ENCODE measurements around the gene MED22. TPM values are rescaled to one million over a fixed set of nuclear protein-coding genes. Genes with fewer than 3 reads are reported as not detected.
"Not testable (repeated sequence)": the region's sequence is repeated elsewhere in the genome, so short reads cannot be mapped to it uniquely, and the experiment has no call there.

MED22 gene
- total RNA-seq, 5 donors from 2014 or later (not counting 1 experiment from before 2014, with no cell fraction given), result 25.9 to 44.8 (median 40.7) TPM

DNA sequence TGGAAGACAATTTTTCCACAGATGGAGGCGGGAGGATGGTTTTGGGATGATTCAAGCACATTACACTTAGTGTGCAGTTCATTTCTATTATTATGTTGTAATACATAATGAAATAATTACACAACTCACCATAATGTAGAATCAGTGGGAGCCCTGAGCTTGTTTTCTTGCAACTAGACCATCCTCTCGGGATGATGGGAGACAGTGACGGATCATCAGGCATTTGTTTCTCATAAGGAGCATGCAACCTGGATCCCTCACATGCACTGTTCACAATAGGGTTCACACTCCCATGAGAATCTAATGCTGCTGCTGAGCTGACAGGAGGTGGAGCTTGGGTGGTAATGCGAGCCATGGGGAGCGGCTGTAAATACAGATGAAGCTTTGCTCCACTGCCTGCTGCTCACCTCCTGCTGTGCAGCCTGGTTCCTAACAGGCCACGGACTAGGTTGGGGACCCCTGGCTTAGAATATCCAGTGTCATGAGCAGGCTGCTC is 29.8 kb upstream of the MED22 start:
- Histone ChIP-seq H3K36me3 (ENCODE audit: control insufficient read depth in 2 of 2, extremely low read depth in 1 of 2, insufficient read depth in 1 of 2, low read length in 1 of 2) (peaks cover 0 to 6% of the 10 kb centered on the region in 2 donors), H3K27me3 (replicated peaks in 1 of 2; ENCODE audit: control insufficient read depth in 2 of 2, extremely low read depth in 1 of 2, insufficient read depth in 2 of 2, low read length in 1 of 2) (no peaks in the 10 kb centered on the region), H3K4me1 (ENCODE audit: control insufficient read depth in 1 of 2, extremely low read depth in 1 of 2, insufficient read depth in 2 of 2, low read length in 2 of 2) (peaks cover 13 to 35% of the 10 kb centered on the region in 2 experiments), H3K27ac (ENCODE audit: low read length) (no peak overlapping the region), H3K4me3 (ENCODE audit: control insufficient read depth in 1 of 2, extremely low read depth in 1 of 2, low read length in 1 of 2) (no peak overlapping the region), H3K9me3 (no peaks in the 10 kb centered on the region)
- no peaks in the 10 kb centered on the region for H3K9me3 Mint-ChIP-seq
- no peak overlapping the region for H3K4me3 Mint-ChIP-seq
- POLR2A ChIA-PET, result no interaction called here
- H3K27me3 Mint-ChIP-seq, result no peaks in the 10 kb centered on the region
- peaks cover 4% of the 10 kb centered on the region for H3K36me3 Mint-ChIP-seq
- no peak for DNase-seq
- ATAC-seq (replicated peaks in 1 of 4), result no peak
- WGBS (ENCODE audit: insufficient coverage), result 88% methylated on average over 3 of the region's 6 CpGs
- H3K4me1 Mint-ChIP-seq, result peaks cover 20 to 22% (median 20%) of the 10 kb centered on the region in 3 donors
- no peak overlapping the region for H3K27ac Mint-ChIP-seq
- CTCF ChIA-PET, result no interaction called here

DNA sequence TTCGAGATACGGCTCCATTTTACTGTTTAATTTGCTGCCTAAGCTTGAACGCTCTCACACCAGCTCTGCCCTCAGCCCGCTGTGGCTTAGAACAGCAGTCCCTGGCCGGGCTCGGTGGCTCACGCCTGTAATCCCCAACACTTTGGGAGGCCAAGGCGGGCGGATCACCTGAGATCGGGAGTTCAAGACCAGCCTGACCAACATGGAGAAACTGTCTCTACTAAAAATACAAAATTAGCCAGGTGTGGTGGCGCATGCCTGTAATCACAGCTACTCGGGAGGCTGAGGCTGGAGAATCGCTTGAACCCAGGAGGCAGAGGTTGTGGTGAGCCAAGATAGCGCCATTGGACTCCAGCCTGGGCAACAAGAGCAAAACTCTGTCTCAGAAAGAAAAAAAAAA is 29.3 kb upstream of the MED22 start:
- H3K27ac Mint-ChIP-seq; H3K36me3 Mint-ChIP-seq; H3K27me3 ChIP-seq (replicated peaks in 1 of 2; ENCODE audit: control insufficient read depth in 2 of 2, extremely low read depth in 1 of 2, insufficient read depth in 2 of 2, low read length in 1 of 2); H3K9me3 Mint-ChIP-seq; H3K27me3 Mint-ChIP-seq; CTCF ChIA-PET; DNase-seq; H3K4me3 ChIP-seq (ENCODE audit: control insufficient read depth in 1 of 2, extremely low read depth in 1 of 2, low read length in 1 of 2); ATAC-seq (replicated peaks in 1 of 4); H3K9me3 ChIP-seq; H3K36me3 ChIP-seq (ENCODE audit: control insufficient read depth in 2 of 2, extremely low read depth in 1 of 2, insufficient read depth in 1 of 2, low read length in 1 of 2); H3K27ac ChIP-seq (ENCODE audit: low read length); POLR2A ChIA-PET: not testable (repeated sequence)
- WGBS (ENCODE audit: insufficient coverage), result 97% methylated on average over 11 of the region's 14 CpGs
- Mint-ChIP-seq H3K4me1 (peaks cover 24 to 27% (median 25%) of the 10 kb centered on the region in 3 donors), H3K4me3 (peak overlapping the region; percentile 68 to 72 (median 69))
- H3K4me1 ChIP-seq (ENCODE audit: control insufficient read depth in 1 of 2, extremely low read depth in 1 of 2, insufficient read depth in 2 of 2, low read length in 2 of 2), result peaks cover 18 to 39% of the 10 kb centered on the region in 2 experiments

DNA sequence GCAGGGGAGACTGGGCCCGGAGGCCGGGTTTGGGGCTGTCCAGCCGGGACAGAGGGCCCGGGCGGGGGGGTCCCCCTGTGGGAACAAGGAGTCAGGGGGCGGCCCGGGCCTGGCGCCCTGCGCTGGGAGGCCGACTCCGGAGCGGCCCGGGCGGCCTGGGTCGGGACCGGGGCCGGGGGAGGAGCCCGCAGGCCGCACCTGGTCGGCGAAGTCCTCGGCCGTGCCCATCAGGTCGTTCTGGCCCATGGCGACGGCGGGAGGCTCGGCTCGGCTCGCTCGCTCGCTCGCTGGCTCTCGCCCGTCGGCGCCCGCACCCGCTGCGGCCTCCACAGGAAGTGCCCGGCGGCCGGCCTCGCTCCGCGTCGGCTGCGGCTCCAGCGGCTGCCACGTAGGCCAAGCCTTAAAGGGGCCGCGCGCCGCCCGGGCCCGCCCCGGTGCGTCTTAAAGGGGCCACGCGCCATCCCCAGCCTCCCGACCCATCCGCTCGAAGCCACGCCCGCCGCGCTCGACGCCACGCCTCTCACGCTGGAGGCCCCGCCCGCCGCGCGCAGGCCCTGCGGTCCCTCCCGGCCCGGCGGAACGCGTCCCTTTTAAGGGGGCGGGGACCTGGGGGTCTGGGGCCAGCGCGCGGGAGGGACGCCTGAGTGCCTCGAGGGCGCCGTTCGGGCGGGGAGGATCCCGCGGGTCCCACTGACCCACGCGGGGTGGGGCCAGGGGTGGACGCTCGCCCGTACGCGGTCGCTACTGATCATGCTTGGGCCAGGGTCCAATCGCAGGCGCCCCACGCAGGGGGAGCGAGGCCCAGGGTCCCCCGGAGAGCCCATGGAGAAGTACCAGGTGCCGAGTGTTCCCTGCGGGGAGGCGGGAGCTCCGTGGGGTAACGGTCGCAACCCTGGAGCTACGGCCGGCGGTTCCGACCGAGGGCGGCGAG is 28.1 kb upstream of the MED22 start, which contains the start of the genes STKLD1 and SURF4:
Gene STKLD1 (plus strand): TSS at position 643 of the 931 bp plus-strand sequence. CDS start 108 bp downstream, at position 751.
Gene SURF4 (minus strand): TSS at position 337 of the 931 bp plus-strand sequence. CDS start 91 bp downstream, at position 246.
- CTCF ChIA-PET, result no interaction called here
- H3K27me3 Mint-ChIP-seq, result no peaks in the 10 kb centered on the region
- Histone ChIP-seq H3K4me3 (ENCODE audit: control insufficient read depth in 1 of 2, extremely low read depth in 1 of 2, low read length in 1 of 2) (peak within 1 kb of the TSS; percentile 76 to 83), H3K36me3 (ENCODE audit: control insufficient read depth in 2 of 2, extremely low read depth in 1 of 2, insufficient read depth in 1 of 2, low read length in 1 of 2) (peaks cover 0 to 9% of the 10 kb centered on the region in 2 donors), H3K9me3 (no peaks in the 10 kb centered on the region), H3K4me1 (ENCODE audit: control insufficient read depth in 1 of 2, extremely low read depth in 1 of 2, insufficient read depth in 2 of 2, low read length in 2 of 2) (peaks cover 30 to 52% of the 10 kb centered on the region in 2 experiments), H3K27ac (ENCODE audit: low read length) (peak within 1 kb of the TSS; percentile 77), H3K27me3 (replicated peaks in 1 of 2; ENCODE audit: control insufficient read depth in 2 of 2, extremely low read depth in 1 of 2, insufficient read depth in 2 of 2, low read length in 1 of 2) (no peaks in the 10 kb centered on the region)
- DNase-seq (peak; percentile 81 to 97 (median 89)), ATAC-seq (replicated peaks in 1 of 4) (peak; percentile 86 to 90 (median 88))
- peaks cover 37 to 40% (median 38%) of the 10 kb centered on the region in 3 donors for H3K4me1 Mint-ChIP-seq
- H3K9me3 Mint-ChIP-seq, result no peaks in the 10 kb centered on the region
- under 1% methylated on average over 120 of the region's 120 CpGs for WGBS (ENCODE audit: insufficient coverage)
- peak within 1 kb of the TSS; percentile 91 to 97 (median 92) for H3K4me3 Mint-ChIP-seq
- peak within 1 kb of the TSS; percentile 93 to 97 for H3K27ac Mint-ChIP-seq
- H3K36me3 Mint-ChIP-seq, result peaks cover 4% of the 10 kb centered on the region
- POLR2A ChIA-PET, result no interaction called here

DNA sequence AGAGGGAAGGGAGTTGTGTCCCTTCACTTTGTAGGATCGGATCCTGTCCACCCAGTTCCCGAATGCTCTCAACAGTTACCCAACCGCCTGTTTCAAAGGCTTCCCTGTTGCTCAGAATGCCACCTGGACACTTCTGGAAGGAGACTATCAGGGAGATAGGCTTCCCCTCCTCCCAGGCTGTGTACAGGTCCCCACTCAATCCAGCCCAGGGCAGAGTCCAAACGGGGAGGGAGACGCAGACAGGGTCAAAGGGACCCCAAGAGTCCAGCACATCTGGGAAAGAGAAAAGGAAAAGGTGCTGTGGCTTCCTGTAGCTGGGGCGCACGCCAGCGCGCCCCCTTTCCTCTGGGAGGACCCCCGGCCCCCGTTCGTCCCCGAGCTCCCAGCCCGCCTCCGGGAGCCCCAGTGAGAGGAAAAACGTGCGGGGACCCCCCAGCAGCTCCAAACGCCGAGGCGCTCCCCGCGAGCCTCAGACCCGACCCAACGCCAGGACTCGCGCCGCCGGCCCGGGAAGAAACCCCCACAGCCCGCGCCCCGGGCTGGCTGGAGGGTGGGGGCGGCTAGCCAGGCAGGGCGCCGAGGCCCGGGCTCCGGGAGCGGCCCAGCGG is 27.3 kb upstream of the MED22 start:
- no peaks in the 10 kb centered on the region for H3K27me3 ChIP-seq (replicated peaks in 1 of 2; ENCODE audit: control insufficient read depth in 2 of 2, extremely low read depth in 1 of 2, insufficient read depth in 2 of 2, low read length in 1 of 2)
- Mint-ChIP-seq H3K4me1 (peaks cover 45 to 48% (median 45%) of the 10 kb centered on the region in 3 donors), H3K4me3 (peak overlapping the region; percentile 91 to 97 (median 92)), H3K9me3 (no peaks in the 10 kb centered on the region), H3K27ac (peak overlapping the region; percentile 93 to 97), H3K27me3 (no peaks in the 10 kb centered on the region), H3K36me3 (peaks cover 5% of the 10 kb centered on the region)
- under 1% methylated on average over 36 of the region's 39 CpGs for WGBS (ENCODE audit: insufficient coverage)
- H3K36me3 ChIP-seq (ENCODE audit: control insufficient read depth in 2 of 2, extremely low read depth in 1 of 2, insufficient read depth in 1 of 2, low read length in 1 of 2), result peaks cover 0 to 9% of the 10 kb centered on the region in 2 donors
- peak overlapping the region; percentile 77 for H3K27ac ChIP-seq (ENCODE audit: low read length)
- H3K4me3 ChIP-seq (ENCODE audit: control insufficient read depth in 1 of 2, extremely low read depth in 1 of 2, low read length in 1 of 2), result peak overlapping the region; percentile 76 to 83
- DNase-seq, result peak in 1 of 35 experiments; percentile 16
- ChIA-PET CTCF (interaction anchor here in 1 of 2 donors (0.9 to 1.5 kb wide), 2 partner anchors 24 to 27 kb away, joined by 4 to 7 read pairs; partner anchors contain the start of genes MED22 and RPL7A), POLR2A (no interaction called here)
- ATAC-seq (replicated peaks in 1 of 4), result peak in 3 of 4 experiments; percentile 1 to 3 (median 1)
- H3K9me3 ChIP-seq, result no peaks in the 10 kb centered on the region
- H3K4me1 ChIP-seq (ENCODE audit: control insufficient read depth in 1 of 2, extremely low read depth in 1 of 2, insufficient read depth in 2 of 2, low read length in 2 of 2), result peaks cover 38 to 60% of the 10 kb centered on the region in 2 experiments

DNA sequence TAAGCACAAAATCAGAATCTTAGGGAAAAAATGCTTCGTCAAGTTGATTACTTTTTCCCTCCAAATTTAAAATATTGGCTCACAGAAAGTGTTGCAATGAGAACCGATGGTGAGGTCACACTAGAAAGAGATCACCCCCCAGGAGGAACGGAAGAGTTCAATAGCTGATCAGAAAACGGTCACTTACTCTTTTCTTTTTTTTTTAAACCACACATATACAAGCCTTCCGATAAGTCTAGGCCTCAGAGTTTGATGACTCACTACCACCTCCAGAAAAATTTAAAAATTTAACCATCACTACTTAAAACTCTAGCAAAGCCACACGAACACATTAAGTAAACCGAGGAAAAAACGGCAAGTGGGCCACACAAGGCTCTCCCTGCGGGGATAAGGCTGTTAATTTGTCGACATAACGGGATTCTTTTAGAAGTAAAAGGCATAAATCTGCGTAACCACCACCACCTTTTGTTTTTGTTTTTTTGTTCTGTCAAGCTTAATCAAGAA is 26.7 kb upstream of the MED22 start:
- ATAC-seq (replicated peaks in 1 of 4) (no peak), DNase-seq (peak in 1 of 35 experiments; percentile 57)
- peak overlapping the region; percentile 76 to 83 for H3K4me3 ChIP-seq (ENCODE audit: control insufficient read depth in 1 of 2, extremely low read depth in 1 of 2, low read length in 1 of 2)
- H3K4me1 ChIP-seq (ENCODE audit: control insufficient read depth in 1 of 2, extremely low read depth in 1 of 2, insufficient read depth in 2 of 2, low read length in 2 of 2), result peaks cover 43 to 66% of the 10 kb centered on the region in 2 experiments
- H3K9me3 ChIP-seq, result no peaks in the 10 kb centered on the region
- WGBS (ENCODE audit: insufficient coverage), result 0% methylated on average over 5 of the region's 12 CpGs
- H3K36me3 Mint-ChIP-seq, result peaks cover 9% of the 10 kb centered on the region
- peak overlapping the region; percentile 91 to 97 (median 92) for H3K4me3 Mint-ChIP-seq
- H3K27me3 Mint-ChIP-seq, result no peaks in the 10 kb centered on the region
- H3K27me3 ChIP-seq (replicated peaks in 1 of 2; ENCODE audit: control insufficient read depth in 2 of 2, extremely low read depth in 1 of 2, insufficient read depth in 2 of 2, low read length in 1 of 2), result no peaks in the 10 kb centered on the region
- ChIA-PET CTCF (interaction anchor here in 1 of 2 donors (0.9 to 1.5 kb wide), 2 partner anchors 23 to 27 kb away, joined by 4 to 7 read pairs; partner anchors contain the start of genes MED22 and RPL7A), POLR2A (no interaction called here)
- peak overlapping the region; percentile 93 to 97 for H3K27ac Mint-ChIP-seq
- peaks cover 51 to 53% (median 51%) of the 10 kb centered on the region in 3 donors for H3K4me1 Mint-ChIP-seq
- H3K36me3 ChIP-seq (ENCODE audit: control insufficient read depth in 2 of 2, extremely low read depth in 1 of 2, insufficient read depth in 1 of 2, low read length in 1 of 2), result peaks cover 0 to 12% of the 10 kb centered on the region in 2 donors
- H3K27ac ChIP-seq (ENCODE audit: low read length), result peak overlapping the region; percentile 77
- no peaks in the 10 kb centered on the region for H3K9me3 Mint-ChIP-seq
